Natural killer cell (primary cell): Measurements from ENCODE around the gene MYOF. TPM values are rescaled to one million over a fixed set of nuclear protein-coding genes. Genes with fewer than 3 reads are reported as not detected.

Experiments used
- ATAC-seq, 3 donors: fragments of 150-1000 bp in 2 of 3; fragments of 200-7000 bp in 1 of 3; cut with Tn5 transposase; 1 replicate in 1 of 3; 2 replicates in 2 of 3; pipeline ENCODE4 v1.10.0; 2021; ENCODE audit warnings: mild to moderate bottlenecking in 2 of 3, moderate library complexity in 2 of 3
- DNase-seq, 2 donors: peaks; one replicate each; pipeline versions ENCODE4 v3.0.0 to v3.0.0-alpha.2; 2013 to 2021; ENCODE audit warnings: mixed read lengths in 1 of 2
- H3K27ac ChIP-seq: one replicate; pipeline ENCODE4 v1.5.1; 2013; ENCODE audit warnings: mild to moderate bottlenecking, low read length
- H3K27me3 ChIP-seq: one replicate; pipeline ENCODE4 v1.6.1; 2013; ENCODE audit warnings: low read length; ENCODE audit not compliant: control insufficient read depth, insufficient read depth
- H3K36me3 ChIP-seq: one replicate; pipeline ENCODE4 v1.6.1; 2013; ENCODE audit warnings: low read length; ENCODE audit not compliant: control insufficient read depth, insufficient read depth
- H3K4me1 ChIP-seq: one replicate; pipeline ENCODE4 v1.6.1; 2013; ENCODE audit warnings: low read length; ENCODE audit not compliant: control insufficient read depth, insufficient read depth
- H3K4me3 ChIP-seq: one replicate; pipeline ENCODE4 v1.5.1; 2013; ENCODE audit warnings: low read length
- H3K9me3 ChIP-seq: one replicate; pipeline ENCODE4 v1.6.1; 2013; ENCODE audit warnings: low read length; ENCODE audit not compliant: control insufficient read depth, insufficient read depth
- H3K27ac Mint-ChIP-seq, 2 donors: one replicate each; pipeline ENCODE4 v1.8.0; 2022; ENCODE audit warnings: mild to moderate bottlenecking in 2 of 2, mixed read lengths in 2 of 2, moderate library complexity in 1 of 2
- H3K27me3 Mint-ChIP-seq, 2 donors: one replicate each; pipeline ENCODE4 v1.8.0; 2022; ENCODE audit warnings: low read depth in 2 of 2, mixed read lengths in 2 of 2
- H3K36me3 Mint-ChIP-seq: one replicate; pipeline ENCODE4 v1.8.0; 2022; ENCODE audit warnings: mixed read lengths
- H3K4me1 Mint-ChIP-seq, 2 donors: one replicate each; pipeline ENCODE4 v1.8.0; 2022; ENCODE audit warnings: mixed read lengths in 2 of 2
- H3K4me3 Mint-ChIP-seq: one replicate; pipeline ENCODE4 v1.8.0; 2022; ENCODE audit warnings: mild to moderate bottlenecking, moderate library complexity, mixed read lengths
- H3K9me3 Mint-ChIP-seq, 2 donors: one replicate each; pipeline ENCODE4 v1.8.0; 2022; ENCODE audit warnings: mixed read lengths in 2 of 2
- WGBS: methylation state at CpG from one replicate; pipeline ENCODE4 v1.1.7; 2013; ENCODE audit warnings: missing lambda C conversion rate; ENCODE audit not compliant: insufficient coverage; 5-methylcytosine and 5-hydroxymethylcytosine counted together
- intact Hi-C: fragments of 100-400 bp; cut with micrococcal nuclease; formaldehyde crosslinking; loops from one replicate; pipeline ENCODE4 v1.14.2; 2022
- total RNA-seq, 4 donors: library from RNA; stranded (reverse); fragments of 120-200 nt in 1 of 4; gene quantifications; one replicate each; pipeline versions ENCODE4 v1.2.3 to v1.2.4, GENCODE V29; 2013 to 2022
- TF ChIP-seq, protein P1 (sequence below): fragments of 200-600 bp; IDR thresholded peaks from one replicate; pipeline ENCODE4 v1.8.0; 2022; ENCODE audit warnings: antibody characterized with exemption

Gene MYOF
- total RNA-seq, 3 donors from 2014 or later (not counting 1 experiment from before 2014, with no cell fraction given) = 2.0 to 9.7 (median 2.9) TPM

DNA sequence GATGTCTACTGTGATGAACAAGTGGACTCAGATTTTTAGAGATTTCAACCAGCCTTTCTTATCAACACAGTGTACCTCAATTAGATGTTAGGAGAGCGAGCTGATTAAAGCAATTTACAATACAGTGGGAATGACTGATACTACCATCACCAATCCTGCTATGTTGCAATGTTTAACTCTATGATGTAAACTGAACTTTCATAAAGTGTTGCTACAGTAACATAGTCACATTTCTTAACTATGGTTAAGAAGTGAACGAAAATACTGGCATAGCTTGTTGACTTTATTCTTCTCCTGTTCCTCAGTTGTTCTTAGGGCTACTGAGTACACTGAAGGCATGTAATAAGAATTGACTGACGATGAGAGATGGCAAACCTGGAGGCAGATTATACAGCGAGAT lies 139.8 kb downstream of the MYOF start:
- DNase-seq (no peak), ATAC-seq (no peak)
- H3K4me1 Mint-ChIP-seq = peaks cover 0 to 5% of the 10 kb centered on the region in 2 donors
- Histone ChIP-seq H3K27me3 (no peaks in the 10 kb centered on the region), H3K9me3 (no peaks in the 10 kb centered on the region), H3K4me3 (no peak overlapping the region), H3K36me3 (no peaks in the 10 kb centered on the region), H3K4me1 (no peaks in the 10 kb centered on the region), H3K27ac (no peak overlapping the region)
- no peak overlapping the region for H3K27ac Mint-ChIP-seq
- no peaks in the 10 kb centered on the region for H3K36me3 Mint-ChIP-seq
- TF ChIP-seq, protein P1, sequence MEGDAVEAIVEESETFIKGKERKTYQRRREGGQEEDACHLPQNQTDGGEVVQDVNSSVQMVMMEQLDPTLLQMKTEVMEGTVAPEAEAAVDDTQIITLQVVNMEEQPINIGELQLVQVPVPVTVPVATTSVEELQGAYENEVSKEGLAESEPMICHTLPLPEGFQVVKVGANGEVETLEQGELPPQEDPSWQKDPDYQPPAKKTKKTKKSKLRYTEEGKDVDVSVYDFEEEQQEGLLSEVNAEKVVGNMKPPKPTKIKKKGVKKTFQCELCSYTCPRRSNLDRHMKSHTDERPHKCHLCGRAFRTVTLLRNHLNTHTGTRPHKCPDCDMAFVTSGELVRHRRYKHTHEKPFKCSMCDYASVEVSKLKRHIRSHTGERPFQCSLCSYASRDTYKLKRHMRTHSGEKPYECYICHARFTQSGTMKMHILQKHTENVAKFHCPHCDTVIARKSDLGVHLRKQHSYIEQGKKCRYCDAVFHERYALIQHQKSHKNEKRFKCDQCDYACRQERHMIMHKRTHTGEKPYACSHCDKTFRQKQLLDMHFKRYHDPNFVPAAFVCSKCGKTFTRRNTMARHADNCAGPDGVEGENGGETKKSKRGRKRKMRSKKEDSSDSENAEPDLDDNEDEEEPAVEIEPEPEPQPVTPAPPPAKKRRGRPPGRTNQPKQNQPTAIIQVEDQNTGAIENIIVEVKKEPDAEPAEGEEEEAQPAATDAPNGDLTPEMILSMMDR = no peak
- H3K4me3 Mint-ChIP-seq = no peak overlapping the region
- no peaks in the 10 kb centered on the region for H3K9me3 Mint-ChIP-seq
- H3K27me3 Mint-ChIP-seq = peaks cover 3 to 12% of the 10 kb centered on the region in 2 donors
- 79% methylated on average over 3 of the region's 4 CpGs for WGBS
- intact Hi-C loops = no loop called here

DNA sequence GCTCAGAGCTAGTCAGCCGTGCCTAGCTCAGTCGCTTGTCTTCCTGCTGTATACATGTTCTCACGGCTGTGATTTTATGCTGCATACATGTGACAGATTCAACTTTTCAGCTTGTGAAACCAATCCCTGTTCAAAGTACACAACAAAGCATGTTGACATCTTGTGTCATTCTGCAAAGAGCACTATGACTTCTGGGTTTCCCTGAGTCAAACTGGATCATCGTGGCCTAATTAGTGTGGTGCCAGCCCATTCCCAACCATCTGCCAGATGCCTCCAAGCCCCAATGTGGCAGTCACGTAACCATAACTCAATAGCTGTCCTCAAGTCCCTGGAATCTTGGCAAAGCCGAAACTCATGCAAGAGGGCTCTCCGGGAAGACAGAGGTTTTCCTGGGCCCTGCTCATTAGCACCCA lies 144.8 kb downstream of the MYOF start:
- Histone ChIP-seq H3K4me1 (no peaks in the 10 kb centered on the region), H3K4me3 (no peak overlapping the region), H3K9me3 (no peaks in the 10 kb centered on the region), H3K27ac (no peak overlapping the region), H3K36me3 (no peaks in the 10 kb centered on the region), H3K27me3 (no peaks in the 10 kb centered on the region)
- Mint-ChIP-seq H3K4me3 (no peak overlapping the region), H3K27me3 (peaks cover 0 to 6% of the 10 kb centered on the region in 2 donors), H3K4me1 (no peaks in the 10 kb centered on the region), H3K27ac (no peak overlapping the region), H3K9me3 (no peaks in the 10 kb centered on the region), H3K36me3 (no peaks in the 10 kb centered on the region)
- ATAC-seq = no peak
- intact Hi-C loops = no loop called here
- WGBS = 90% methylated on average over 7 of the region's 7 CpGs
- TF ChIP-seq, protein P1 = no peak
- no peak for DNase-seq

DNA sequence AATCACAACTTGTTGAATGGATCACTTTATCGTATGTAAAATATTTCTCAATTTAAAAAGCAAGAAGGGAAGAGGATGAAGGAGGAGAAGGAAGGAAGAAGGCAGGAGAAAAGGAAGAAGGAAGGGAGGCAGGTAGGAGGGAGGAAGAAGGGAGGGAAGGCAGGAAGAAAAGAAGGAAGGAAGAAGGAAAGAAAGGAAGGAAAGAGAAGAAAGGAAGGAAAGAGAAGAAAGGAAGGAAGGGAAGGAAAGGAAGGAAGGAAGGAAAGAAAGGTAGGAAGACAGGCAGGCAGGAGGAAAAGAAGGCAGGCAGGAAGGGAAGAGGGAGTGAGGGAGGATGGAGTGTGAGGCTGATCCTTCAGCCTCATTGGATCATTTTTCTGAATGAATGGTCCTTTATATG lies 145.5 kb downstream of the MYOF start:
- H3K27ac Mint-ChIP-seq = no peak overlapping the region
- H3K4me3 ChIP-seq = no peak overlapping the region
- no peaks in the 10 kb centered on the region for H3K4me1 Mint-ChIP-seq
- H3K4me3 Mint-ChIP-seq = no peak overlapping the region
- peaks cover 0 to 6% of the 10 kb centered on the region in 2 donors for H3K27me3 Mint-ChIP-seq
- no peaks in the 10 kb centered on the region for H3K4me1 ChIP-seq
- no peaks in the 10 kb centered on the region for H3K36me3 Mint-ChIP-seq
- intact Hi-C loops = no loop called here
- TF ChIP-seq, protein P1 = no peak
- no peak overlapping the region for H3K27ac ChIP-seq
- H3K9me3 ChIP-seq = no peaks in the 10 kb centered on the region
- DNase-seq = no peak
- no peaks in the 10 kb centered on the region for H3K36me3 ChIP-seq
- H3K9me3 Mint-ChIP-seq = no peaks in the 10 kb centered on the region
- H3K27me3 ChIP-seq = no peaks in the 10 kb centered on the region
- WGBS = 87% methylated on average over 1 of the region's 1 CpG
- no peak for ATAC-seq

DNA sequence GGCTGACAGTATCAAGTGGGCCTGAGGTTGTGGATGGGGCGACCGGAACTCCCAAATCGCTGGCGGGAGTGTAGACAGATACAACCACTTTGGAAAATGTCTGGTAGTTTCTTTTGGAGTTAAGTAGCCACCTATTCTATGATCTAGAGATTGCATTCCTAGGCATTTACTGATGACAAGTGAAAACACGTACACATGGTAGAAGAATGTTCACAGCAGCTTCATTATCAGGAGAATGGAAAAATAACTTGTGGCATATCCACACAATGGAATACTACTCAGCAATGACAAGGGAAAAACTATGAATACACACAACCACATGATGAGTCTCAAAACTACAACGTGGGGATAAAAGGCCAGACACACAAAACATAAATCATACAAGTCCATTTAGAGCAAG lies 146.0 kb downstream of the MYOF start:
- 86% methylated on average over 5 of the region's 6 CpGs for WGBS
- H3K4me3 Mint-ChIP-seq = no peak overlapping the region
- TF ChIP-seq, protein P1 = no peak

More for the DNA sequence above, 146.0 kb downstream of the MYOF start:
- no peaks in the 10 kb centered on the region for H3K4me1 ChIP-seq
- no peak for DNase-seq
- Mint-ChIP-seq H3K27me3 (peaks cover 0 to 6% of the 10 kb centered on the region in 2 donors), H3K27ac (no peak overlapping the region), H3K9me3 (no peaks in the 10 kb centered on the region), H3K36me3 (no peaks in the 10 kb centered on the region), H3K4me1 (no peaks in the 10 kb centered on the region)
- no peak overlapping the region for H3K27ac ChIP-seq
- H3K4me3 ChIP-seq = no peak overlapping the region
- H3K27me3 ChIP-seq = no peaks in the 10 kb centered on the region
- intact Hi-C loops = no loop called here
- no peaks in the 10 kb centered on the region for H3K9me3 ChIP-seq
- H3K36me3 ChIP-seq = no peaks in the 10 kb centered on the region
- no peak for ATAC-seq
